CD4-positive, alpha-beta T cell treated with Interferon alpha-2 for 1 hour (primary cell): Measurements from ENCODE around the gene SPRED3.
"Not testable (repeated sequence)": the region's sequence is repeated elsewhere in the genome, so short reads cannot be mapped to it uniquely, and the experiment has no call there.

Experiments used
- DNase-seq, 2 donors: peaks; one replicate each; pipeline ENCODE4 v3.0.0-alpha.2; 2020 to 2022

SPRED3 gene, protein sequence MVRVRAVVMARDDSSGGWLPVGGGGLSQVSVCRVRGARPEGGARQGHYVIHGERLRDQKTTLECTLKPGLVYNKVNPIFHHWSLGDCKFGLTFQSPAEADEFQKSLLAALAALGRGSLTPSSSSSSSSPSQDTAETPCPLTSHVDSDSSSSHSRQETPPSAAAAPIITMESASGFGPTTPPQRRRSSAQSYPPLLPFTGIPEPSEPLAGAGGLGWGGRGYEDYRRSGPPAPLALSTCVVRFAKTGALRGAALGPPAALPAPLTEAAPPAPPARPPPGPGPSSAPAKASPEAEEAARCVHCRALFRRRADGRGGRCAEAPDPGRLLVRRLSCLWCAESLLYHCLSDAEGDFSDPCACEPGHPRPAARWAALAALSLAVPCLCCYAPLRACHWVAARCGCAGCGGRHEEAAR

DNA sequence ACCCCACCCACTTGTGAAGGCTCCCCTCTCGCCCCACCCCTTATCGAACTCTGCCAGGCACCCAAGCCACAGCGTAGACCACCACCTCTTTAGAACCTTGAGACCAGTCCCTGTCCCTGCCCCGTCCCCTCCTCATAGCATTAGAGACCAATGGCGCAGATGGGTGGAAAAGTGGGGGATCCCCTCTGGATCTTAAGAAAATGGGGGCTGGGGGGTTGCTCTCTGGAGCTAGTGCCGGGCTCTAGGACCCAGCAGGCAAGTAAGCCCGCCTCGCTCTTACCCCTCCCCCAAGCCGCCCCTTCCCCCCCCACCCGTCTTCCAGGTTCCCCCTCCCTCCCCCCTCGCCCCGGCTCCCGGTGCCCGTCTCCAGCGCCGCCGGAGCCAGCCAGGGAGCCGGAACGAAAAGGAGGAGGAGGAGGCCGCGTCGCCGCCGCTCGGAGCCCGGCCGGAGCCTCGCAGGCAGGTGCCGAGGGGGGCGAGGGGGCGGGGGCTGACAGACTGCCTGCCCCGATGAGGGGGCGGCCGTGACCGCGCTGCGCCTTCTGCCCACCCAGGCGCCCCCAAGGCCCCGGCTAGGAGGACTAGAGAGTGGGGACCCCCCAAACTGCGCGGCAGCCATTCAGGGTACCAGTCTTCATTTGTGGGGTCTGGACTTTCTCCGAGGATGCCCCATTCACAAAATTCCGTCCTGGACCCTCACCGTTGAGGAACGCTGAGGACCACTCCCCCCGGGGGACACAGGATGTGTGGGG, at the start of gene SPRED3:
TSS of gene SPRED3 (plus strand) at position 349 of the 752 bp plus-strand sequence. CDS start 1,606 bp downstream, outside the sequence.
- DNase-seq = no peak

DNA sequence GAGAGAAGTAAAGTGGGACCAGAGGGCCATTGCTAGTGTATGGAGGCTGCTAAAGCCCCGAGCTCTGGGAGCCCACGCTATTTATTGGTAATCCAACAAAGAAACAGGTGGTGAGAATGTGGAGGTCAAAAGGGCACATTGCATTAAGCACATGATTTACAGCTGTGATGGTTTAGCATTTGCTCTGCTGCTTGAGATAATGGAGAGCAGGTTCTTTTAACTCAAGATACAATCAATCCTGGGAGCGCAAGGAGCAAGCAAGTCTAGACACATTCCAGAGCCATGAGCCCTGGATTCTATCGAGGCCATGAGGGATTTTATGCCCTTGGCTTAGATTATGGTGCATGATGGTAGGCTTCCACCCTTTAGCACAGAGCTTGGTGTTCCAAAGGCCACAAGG, 49.5 kb upstream of the SPRED3 start:
- DNase-seq = not testable (repeated sequence)

DNA sequence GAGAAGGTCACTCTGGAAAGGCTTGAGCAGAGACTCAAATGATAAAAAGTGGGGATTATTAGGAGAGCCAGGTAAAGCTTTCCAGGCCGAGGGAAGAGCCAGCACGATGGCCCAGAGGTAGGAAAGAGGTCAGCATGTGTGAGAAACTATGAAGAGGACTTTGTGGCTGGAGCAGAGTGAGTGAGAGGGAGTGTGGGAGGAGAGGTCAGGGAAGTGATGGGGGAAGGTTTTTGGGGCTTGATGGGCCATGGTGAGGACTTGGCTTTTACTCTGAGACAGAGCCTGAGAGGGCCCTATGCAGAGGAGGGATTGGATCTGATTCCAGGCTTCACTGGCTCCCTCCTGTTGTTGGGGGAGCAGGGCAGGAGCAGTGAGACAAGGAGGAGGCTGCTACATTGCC, 47.6 kb upstream of the SPRED3 start:
- no peak for DNase-seq

DNA sequence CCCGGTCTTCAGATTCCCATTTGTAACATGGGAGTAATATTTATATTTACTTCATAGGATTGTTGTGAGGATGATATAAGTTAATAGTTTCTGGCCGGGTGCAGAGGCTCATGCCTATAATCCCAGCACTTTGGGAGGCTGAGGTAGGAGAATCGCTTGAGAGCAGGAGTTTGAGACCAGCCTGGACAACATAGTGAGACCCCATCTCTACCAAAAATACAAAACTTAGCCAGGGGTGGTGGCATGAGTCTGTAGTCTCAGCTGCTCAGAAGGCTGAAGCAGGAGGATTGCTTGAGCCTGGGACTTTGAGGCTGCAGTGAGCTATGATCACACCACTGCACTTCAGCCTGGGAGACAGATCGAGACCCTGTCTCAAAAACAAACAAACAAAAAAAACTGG, 41.7 kb upstream of the SPRED3 start:
- DNase-seq = no peak

DNA sequence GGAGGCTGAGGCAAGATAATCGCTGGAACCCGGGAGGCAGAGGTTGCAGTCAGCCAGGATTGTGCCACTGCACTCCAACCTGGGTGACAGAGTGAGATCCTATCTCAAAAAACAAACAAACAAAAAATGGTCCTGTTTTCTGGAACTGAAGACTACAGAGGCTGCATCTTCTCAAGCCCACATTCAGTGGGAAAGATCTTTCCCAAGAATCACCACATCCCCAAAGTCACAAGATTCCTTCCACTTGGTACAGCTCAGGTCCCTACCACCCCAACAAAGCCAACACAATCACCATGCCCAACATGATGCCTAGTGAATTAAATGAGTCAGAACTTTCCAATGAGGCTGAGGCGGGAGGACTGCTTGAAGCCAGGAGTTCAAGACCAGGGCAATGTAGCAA, 37.6 kb upstream of the SPRED3 start:
- no peak for DNase-seq

DNA sequence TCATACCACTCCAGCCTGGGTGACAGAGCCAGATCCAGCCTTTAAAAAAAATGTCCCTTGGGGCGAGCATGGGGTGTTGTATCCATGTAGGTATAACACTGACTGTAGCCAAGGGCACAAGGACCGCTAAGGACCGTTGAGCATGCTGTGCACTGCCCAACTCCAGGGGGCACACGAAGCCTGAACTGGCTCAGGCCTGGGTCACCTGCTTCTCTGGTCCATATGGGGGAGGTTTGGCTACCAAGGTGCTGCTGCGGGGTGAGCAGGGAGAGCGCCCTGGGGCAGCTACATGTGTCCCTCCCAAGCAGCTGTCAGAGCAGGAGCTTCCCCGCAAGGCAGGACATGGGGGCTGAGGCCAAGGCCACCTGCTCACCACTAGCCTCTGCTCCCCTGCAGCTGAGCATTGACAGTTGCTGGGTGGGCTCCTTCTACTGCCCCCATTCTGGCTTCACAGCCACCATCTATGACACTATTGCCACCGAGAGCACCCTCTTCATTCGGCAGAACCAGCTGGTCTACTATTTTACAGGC, 36.6 kb upstream of the SPRED3 start:
- DNase-seq = no peak

DNA sequence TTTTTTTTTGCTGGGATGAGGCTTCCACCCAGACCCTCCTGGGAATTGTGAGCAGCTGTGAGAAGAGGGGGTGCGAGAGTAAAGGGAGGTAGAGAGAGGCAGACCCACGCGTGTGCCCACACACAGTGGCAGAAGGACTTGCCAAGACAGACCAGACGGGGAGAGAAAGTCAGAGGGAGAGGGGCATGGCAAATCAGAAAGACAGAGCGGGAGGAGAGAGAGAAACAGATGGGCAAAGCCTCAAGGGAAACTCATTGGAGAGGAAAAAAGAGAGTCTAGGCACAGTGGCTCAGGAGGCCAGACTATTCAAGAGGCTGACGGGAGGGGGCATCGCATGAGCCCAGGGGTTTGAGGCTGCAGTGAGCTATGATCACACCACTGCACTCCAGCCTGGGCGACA, 35.9 kb upstream of the SPRED3 start:
- no peak for DNase-seq

DNA sequence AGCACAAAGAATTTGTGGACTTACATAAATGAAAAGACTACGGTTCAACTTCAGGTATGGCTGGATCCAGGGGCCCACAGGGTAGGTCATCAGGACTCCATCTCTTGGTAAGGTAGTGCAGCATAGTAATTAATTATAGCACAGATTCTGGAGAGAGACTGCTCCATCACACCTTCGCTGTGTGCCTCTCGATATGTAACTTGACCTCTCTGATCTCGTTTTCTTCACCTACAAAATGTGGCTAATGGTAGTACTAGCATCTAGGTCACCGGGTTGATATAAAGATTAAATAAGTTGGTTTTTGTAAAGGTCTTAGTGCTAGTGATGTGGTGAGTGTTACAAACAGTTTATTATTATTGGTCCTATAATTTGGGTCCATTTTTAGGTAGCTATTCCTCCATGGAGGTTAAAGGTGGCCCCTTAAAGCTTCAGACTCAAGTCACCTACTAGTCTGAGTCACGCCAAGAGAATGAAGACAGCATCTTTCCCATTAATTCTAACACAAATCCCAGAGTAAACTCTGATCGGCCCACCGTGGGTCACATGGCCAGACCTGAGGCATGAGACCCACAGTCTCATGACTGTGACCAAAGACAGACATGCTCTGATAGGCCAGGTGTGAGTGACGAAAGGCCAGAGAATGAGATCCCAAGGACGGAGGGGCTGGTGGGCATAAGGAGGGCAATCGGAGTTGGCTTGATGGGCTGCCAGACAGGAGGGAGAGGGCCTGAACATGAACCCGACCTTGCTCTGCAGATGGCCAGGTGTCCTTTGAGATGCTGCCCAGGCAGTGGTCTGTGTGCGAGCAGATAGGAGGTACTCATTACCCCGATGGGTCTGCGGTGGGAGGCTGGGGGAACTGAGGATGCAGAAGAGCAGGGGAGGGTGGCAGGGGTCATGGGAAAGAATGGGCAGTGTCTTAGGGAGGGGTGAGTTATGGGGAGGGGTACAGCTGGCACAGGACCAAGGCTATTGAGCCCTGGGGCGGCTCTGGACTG, 32.5 kb upstream of the SPRED3 start:
- no peak for DNase-seq

DNA sequence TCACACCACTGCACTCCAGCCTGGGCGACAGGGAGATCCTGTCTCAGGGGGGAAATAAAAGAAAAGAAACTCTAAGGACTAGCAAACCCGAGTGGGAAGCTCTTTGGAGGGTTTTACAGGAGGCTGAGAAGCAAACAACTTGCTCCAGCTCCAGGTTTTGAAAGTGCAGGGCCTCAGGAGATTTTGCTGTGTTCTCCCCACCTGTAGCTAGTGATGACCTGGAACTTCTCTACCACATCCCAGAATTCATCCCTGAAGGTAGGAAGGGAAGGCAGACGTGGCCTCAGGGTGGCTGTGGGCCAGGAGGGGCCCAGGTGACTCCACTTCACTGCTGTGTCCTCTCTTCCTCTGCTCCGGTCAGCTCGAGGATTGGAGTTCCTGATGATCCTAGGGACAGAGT, 30.4 kb upstream of the SPRED3 start:
- DNase-seq = no peak

DNA sequence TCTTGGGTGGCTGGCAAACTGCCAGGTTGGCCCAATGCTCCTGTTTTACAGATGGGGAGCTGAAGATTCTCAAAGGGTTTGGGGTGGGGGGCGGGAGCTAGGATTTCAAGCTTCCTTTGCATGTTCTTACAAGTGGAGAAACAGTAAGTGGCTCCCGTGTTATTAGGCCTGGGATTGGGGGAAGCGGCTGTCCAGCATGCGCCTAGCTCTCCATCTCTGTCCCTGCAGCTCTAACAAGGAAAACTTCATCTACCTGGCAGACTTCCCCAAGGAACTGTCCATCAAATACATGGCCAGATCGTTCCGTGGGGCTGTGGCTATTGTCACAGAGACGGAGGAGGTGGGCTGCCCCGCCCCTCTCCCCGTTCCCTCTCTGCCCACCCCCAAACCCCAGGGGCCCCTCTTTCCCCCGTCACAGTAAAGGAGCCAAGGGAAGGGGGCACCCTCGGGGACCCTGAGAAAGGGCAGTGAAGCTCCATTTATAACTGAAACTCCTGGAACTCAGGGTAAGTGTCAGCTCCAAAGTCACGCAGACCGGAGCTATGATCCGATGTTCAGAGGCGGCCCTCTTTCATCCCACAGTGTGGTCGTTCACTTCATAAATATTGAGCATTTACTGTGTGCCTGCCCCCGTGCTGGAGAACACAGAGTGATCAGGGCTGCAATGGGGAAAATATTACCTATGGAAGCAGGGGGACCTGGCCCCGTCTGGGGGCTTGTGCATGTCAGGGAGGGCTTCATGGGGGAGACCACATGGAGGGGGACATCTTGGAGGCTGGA, 29.1 kb upstream of the SPRED3 start:
- DNase-seq = no peak

DNA sequence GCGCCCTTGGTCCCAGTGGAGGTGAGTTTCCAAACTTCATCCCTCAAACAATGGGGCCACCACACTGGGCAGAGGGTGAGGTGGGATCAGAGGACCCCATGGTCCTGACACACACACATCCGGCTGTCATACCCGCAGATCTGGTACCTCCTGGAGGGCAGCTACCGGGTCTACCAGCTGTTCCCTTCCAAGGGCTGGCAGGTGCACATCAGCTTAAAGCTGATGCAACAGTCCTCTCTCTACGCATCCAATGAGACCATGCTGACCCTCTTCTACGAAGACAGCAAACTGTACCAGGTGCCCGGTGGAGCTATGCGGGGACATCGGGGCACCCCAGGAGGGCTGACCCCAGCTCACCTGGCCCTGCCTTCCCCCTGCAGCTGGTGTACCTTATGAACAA, 28.1 kb upstream of the SPRED3 start:
- no peak for DNase-seq

DNA sequence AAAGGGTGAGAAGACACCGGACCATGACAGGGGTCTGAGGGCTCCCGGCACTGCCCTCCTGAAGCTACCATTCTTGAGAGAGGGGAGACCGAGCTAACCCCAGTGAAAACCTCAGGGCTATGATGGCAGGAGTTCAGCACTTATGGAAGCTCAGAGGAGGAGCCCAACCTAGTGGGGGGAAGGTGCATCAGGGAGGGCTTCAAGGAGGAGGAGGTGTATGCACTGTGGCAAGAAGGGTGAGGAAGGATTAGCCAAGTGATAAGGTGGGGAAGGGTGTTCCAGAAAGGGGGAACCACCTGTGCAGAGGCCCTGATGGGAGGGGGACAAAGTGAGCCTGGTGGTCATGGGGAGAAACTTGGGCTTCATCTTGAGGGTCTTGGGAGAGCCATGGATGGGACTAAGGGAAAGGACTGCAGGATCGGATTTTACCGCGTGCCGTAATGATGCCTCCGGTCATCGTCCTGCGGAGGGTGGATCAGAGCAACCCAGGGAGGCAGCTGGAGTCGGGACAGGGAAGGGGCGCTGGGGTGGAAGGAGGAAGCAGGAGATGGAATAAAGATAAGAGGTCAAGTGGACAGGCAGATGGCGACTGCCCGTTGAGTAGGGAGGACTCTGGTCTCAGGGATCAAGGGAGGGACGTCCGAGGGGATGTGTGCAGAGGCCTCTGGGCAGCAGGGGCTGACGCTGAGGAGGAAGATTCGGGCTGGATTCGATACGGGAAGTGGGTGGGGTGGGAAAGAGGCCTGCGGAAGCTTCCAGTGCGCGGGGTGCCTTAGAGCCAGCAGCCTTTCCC, 27.5 kb upstream of the SPRED3 start:
- no peak for DNase-seq

DNA sequence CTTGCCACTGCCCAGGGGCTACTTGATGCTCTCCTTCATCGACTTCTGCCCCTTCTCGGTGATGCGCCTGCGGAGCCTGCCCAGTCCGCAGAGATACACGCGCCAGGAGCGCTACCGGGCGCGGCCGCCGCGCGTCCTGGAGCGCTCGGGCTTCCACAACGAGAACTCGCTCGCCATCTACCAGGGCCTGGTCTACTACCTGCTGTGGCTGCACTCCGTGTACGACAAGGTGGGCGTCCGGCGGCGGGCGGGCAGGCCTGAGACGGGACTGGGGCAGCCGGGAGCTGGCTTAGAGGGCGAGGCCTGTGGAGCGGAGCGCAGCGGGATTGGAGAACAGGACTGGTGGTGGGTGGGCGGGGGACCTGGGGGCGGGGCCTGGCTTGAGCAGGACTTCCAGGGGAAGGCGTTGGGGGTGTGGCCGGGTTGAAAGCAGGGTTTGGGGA, 26.8 kb upstream of the SPRED3 start:
- peak; percentile 56 to 71 for DNase-seq

DNA sequence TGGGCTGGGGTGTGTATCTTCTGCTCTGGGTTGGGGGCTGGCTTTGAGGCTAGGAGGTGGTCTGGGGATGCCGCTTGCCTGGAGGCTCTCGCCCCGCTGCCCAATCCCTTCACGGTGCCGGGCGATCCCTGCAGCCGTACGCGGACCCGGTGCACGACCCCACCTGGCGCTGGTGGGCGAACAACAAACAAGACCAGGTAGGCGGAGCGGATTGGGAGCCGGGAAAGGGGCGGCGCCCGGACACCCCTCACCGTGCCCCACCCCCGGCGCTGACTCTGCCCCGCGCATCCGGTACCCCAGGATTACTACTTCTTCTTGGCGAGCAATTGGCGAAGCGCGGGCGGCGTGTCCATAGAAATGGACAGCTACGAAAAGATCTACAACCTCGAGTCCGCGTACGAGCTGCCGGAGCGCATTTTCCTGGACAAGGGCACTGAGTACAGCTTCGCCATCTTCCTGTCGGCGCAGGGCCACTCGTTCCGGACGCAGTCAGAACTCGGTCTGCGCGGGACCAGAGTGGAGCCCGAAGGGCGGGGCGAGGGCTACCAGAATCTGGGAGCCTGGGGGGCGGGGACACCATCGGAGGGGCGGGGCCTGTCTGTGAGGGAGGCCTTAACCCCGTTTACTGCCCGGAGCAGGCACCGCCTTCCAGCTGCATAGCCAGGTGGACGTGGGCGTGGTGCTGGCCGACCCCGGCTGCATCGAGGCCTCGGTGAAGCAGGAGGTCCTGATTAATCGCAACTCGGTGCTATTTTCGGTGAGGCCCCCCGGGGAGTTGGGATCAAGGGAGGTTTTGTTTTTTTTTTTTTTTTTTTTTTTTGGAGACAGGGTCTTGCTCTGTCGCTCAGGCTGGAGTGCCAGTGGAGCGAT, 26.2 kb upstream of the SPRED3 start:
- peak; percentile 68 to 80 for DNase-seq

DNA sequence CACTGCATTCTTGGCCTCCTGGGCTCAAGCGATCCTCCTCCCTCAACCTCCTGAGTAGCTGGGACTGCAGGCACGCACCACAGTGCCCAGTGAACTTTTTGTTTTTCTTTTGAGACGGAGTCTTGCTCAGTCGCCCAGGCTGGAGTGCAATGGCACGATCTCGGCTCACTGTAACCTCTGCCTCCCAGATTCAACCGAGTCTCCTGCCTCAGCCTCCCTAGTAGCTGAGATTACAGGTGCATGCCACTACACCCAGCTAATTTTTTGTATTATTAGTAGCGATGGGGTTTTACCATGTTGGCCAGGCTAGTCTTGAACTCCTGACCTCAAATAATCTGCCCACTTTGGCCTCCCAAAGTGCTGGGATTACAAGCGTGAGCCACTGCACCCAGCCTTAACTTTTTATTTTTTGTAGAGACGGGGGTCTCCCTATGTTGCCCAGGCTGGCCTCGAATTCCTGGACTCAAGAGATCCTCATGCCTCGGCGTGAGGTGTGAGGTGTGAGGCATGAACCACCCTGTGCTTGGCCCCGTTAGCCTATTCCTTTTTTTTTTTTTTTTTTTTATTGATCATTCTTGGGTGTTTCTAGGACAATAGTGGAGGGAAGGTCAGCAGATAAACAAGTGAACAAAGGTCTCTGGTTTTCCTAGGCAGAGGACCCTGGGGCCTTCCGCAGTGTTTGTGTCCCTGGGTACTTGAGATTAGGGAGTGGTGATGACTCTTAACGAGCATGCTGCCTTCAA, 25.4 kb upstream of the SPRED3 start:
- not testable (repeated sequence) for DNase-seq

DNA sequence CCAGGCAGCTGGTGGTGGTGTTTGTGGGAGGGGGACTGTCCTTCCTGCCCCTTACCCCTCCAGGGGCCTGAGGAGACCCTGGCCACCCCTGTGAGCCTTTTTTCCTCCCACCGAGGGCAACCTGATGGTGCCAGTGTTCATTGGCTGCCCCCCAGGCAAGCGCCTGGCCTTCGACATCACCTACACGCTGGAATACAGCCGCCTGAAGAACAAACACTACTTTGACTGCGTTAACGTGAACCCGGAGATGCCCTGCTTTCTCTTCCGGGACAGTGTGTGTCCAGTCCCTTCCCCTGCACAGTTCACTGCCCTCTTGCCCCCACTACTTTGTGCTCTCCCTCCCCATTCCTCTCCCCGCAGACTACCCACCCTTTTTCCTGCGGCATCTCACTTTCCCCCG, 21.5 kb upstream of the SPRED3 start:
- DNase-seq = no peak

DNA sequence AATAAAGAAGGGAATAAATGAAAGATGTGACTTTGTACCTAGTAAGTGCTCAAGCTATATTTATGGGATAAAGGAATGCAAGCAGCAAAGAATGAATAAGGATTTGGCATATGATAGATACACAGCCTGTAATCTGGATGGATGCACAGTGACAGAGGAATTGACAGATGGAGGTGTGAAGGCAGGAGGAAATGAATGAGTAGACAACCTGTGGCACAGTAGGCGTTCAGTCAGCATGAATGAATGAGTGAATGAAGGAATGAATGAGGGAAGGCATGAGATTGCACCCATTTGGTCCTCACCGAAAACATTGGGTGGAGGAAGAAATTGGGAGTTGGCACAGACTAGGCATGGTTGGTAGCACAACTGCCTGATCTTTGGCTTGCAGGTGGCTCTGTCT, 18.9 kb upstream of the SPRED3 start:
- no peak for DNase-seq

DNA sequence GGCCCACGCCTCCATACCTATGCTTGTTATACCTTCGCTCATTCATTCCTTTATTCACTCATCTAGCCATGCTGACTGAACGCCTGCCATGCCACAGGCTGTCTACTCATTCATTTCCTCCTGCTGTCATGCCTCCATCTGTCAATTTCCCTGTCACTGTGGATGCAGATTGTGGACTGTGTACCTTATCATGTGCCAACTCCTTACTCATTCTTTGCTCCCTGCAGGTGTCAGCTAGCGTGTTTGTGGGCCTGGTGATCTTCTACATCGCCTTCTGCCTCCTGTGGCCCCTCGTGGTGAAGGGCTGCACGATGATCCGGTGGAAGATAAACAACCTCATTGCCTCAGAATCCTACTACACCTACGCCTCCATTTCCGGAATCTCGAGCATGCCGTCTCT, 18.2 kb upstream of the SPRED3 start:
- no peak for DNase-seq

DNA sequence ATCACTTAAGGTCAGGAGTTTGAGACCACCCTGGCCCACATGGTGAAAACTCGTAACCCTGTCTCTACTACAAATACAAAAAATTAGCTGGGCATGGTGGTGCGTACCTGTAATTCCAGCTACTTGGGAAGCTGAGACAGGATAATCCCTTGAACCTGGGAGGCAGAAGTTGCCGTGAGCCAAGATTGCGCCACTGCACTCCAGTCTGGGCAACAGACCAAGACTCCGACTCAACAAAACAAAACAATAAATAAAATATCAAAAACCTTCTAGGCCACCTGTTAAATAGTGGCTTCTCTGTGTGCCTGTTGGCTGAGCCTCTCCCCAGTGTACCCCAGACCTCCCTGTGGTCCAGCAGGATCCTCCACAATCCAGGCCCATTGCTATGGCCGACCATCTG, 17.4 kb upstream of the SPRED3 start:
- no peak for DNase-seq
